ENCODE results near the gene EIF2D.
"Not testable (repeated sequence)": the region's sequence is repeated elsewhere in the genome, so short reads cannot be mapped to it uniquely, and the experiment has no call there.

The EIF2D gene

DNA sequence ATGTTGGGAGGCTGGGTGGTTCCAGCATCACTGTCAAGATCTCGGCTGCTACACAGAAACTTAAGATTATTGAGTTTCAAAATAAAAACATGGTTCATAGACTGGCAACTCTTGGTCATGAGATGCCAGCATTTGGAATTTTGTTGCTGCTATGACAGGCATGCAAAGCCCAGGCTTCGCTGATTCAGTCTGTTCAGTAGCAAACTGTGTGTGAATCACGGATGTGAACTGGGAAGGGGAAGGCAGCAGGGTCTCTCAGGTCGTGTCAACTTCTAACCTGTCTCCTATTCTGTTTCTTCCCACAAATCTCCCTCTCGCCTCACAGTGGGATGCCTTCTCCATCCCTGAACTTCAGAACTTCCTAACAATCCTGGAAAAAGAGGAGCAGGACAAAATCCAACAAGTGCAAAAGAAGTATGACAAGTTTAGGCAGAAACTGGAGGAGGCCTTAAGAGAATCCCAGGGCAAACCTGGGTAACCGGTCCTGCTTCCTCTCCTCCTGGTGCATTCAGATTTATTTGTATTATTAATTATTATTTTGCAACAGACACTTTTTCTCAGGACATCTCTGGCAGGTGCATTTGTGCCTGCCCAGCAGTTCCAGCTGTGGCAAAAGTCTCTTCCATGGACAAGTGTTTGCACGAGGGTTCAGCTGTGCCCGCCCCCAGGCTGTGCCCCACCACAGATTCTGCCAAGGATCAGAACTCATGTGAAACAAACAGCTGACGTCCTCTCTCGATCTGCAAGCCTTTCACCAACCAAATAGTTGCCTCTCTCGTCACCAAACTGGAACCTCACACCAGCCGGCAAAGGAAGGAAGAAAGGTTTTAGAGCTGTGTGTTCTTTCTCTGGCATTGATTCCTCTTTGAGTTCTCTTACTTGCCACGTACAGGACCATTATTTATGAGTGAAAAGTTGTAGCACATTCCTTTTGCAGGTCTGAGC, 25.5 kb downstream of the EIF2D start:
- DNase-seq = no peak

DNA sequence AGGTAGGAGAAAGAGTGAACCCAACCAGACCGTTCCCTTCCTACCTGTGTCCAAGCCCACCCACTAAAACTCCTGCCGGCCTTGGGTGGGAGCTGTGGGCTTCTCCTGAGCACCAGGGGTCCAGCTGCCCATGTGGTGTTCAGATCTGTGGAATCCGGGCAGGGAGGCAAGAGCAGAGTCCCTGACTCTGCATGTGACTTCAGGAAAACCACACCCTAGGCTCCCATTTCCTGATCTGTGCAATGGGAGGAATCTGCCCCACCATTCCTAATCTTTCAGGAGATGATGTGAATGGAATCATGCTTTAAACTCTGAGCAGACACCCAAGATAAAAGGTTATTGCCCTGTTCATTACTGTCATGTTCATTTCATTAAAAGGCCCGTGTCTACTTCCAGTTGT, 27.6 kb downstream of the EIF2D start:
- DNase-seq = no peak

DNA sequence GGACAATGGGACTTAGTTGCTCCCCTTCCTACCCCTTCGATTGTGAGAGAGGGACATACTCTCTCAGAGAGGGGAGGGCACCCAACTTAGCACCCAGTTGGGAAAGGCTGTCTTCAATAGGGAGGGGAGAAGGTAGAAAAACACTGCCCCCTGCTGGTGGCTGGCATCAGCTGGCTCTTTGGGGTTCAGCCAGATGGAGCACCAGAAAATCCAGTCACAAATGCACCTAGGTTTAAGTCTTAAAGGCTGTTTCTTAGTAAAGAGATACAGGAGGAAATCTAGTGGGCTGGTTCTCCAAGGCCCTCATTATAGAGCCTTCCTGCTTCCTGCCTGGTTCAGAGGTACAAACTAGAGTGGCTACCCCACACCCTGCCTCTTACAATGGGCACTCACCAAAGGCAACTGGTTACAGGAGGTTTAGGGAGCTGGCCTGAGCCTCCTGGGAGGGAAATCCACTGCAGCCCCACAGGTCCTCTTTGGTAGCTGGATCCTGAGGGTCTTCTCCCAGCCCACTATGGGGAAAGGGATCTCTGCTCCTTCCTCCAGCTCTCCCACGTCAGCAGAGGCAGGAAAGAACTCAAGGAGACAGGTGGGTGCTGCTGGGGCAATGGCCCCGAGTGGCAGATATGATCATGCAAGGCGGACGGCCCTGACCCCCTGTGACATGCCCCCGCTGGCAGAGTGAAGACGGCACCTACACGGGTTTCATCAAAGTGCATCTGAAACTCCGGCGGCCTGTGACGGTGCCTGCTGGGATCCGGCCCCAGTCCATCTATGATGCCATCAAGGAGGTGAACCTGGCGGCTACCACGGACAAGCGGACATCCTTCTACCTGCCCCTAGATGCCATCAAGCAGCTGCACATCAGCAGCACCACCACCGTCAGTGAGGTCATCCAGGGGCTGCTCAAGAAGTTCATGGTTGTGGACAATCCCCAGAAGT, 28.3 kb downstream of the EIF2D start:
- DNase-seq = peak; percentile 59

DNA sequence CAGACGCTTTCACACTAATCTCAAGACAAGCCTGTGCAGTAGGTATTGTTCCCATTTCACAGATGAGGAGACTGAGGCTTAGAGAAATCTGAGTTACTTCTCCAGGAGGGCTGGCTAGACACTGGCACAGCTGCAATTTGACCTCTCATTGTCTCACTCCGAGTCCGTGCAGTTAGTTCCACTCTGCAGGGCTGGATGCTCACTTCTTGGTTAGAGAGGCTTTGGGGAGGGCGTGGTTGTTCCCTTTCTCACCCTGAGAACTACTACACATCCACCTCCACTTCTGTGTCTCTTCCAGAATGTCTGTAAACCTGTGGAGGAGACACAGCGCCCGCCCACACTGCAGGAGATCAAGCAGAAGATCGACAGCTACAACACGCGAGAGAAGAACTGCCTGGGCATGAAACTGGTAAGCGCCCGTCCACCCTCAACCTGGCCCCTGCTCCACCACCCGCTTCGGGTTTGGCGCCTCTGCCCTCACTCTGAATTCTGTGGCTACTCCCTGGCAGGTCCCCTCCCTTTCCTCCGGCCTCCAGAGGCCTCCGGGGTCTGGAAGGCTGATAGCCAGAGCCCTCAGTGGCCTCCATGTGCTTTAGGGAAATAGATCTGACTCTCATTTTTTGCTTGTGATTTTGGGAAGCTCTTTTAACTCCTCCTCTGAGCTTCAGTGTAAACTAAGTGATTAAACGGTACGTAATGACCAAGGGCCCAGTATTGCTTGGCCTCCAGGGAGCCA, 29.1 kb downstream of the EIF2D start:
- no peak for DNase-seq

DNA sequence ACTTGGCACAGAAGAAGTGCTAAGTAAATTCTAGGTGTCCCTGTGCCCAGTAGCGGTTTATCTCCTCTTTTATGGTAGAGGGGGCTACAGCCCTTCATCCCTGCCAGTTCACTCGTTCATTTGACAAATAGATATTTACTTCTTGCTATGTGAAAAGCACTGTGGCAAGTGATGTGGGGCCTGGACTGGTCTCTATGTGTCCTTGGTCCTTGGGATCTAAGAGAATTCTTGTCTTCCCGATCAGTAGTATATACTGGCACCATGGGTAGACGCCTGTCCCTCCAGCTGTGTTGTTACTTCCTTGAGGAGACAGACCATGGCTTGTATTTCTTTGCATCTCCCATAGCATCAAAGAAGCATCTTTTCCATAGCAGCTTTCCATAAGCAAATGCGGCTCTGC, 29.7 kb downstream of the EIF2D start:
- no peak for DNase-seq

DNA sequence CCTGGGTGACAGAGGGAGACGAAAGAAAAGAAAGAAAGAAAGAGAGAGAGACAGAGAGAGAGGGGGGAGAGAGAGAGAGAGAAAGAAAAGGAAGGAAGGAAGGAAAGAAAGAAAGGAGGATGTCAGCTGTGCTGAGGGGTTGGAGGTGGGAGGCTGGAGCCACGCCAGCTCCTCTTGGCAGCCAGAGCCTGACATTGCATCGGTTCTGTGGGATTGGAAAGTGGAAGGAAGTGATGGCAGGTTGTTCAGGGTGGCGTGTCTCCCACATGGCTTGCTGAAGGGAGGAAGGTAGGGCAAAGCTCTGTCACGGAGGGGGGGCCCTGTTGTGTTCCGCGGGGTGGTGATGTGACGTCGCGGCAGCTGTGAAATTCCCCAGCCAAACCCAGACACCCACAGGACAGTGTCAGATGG, 30.7 kb downstream of the EIF2D start:
- DNase-seq = no peak

DNA sequence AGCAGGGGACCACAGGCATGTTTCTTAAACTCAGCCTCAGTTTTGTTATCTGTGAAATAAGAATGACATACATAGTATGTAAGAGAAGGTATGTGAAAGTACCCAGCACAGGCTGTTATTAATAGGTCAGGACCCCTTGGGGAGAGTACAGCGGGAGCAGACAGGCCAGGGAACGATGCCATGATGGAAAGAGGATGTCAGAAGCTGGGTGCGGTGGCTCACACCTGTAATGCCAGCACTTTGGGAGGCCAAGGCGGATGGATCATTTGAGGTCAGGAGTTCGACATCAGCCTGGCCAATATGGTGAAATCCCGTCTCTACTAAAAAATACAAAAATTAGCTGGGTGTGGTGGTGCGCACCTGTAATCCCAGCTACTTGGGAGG, 31.2 kb downstream of the EIF2D start:
- DNase-seq = not testable (repeated sequence)

DNA sequence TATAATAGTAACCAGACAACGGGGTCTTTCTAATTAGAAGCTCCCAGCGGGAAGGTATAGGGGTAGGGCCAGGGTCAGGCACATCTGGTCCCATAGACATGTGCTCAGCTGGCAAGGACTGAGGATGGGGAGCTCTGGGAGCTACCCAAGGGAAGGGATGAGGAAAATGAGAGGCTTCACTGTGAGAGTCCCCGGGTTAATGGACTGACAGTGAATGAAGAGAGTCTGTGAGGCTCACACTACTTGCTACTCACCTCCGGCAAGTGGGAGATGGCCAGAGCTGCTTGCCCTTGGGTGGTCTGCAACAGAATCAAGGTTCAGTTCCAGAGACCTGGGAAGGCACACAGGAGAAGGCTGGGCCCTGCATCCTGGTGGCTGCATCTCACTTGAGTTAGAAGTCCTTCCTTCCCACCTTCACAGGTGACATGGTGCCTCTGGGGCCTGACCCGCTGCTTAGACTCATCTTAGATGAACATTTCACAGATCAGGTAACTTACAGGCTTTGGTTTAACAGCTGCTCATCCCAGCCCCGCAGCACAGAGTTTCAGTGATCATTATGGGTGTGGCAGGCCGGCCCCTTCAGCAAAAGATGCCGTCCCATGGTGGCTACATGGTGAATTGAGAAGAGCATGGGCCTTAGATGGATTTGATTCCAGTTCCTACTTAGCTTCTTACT, 31.7 kb downstream of the EIF2D start:
- DNase-seq = no peak

DNA sequence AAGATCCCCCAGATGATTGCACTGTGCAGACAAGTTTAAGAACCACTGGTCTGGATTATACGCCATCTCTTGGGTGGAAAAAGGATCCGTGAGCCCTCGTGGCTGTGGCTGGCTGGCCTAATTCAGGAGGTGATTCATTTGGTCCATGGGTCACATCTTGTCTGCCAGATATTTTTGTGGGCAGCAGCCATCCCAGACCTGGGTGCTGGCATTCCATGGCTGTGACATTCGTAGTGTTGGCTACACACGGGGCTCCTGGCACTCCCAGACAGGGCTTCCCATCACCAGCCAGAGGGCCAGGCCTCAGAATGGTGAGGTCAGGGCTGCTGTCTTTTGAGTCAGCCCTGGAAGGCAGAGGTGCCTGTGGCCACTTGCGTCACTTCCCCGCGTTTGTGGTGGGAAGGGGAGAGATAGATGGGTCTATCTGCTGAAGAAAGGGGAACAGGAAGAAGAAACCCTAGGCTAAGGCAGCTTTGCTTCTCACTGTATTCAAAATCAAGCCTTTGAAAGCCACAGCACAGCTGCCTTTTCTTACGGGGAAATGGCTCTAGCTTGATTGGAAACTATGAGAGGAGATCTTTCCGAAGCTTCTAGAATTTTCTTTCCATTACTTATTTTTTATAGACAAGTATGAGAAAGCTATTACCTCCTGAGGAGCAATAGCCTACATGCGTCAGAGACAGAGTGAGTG, 32.4 kb downstream of the EIF2D start:
- no peak for DNase-seq

DNA sequence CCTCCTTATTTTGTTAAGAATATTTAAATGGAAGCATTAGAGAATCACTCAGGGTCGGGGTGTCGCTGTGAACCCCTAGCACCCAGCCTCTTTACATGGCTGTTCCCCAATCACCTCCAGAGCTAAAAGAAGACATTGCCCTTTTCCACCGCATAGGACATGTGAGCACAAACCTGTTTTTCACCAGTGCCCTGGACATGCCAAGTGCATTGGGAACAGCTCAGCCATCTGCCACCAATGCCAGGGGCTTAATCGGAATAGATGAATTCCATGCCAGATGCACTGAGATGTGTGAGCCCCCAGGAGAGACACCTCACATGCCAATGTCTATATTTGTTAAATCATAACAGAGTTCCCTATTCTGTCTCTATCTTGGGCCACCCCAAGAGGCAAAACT, 33.3 kb downstream of the EIF2D start:
- no peak for DNase-seq

DNA sequence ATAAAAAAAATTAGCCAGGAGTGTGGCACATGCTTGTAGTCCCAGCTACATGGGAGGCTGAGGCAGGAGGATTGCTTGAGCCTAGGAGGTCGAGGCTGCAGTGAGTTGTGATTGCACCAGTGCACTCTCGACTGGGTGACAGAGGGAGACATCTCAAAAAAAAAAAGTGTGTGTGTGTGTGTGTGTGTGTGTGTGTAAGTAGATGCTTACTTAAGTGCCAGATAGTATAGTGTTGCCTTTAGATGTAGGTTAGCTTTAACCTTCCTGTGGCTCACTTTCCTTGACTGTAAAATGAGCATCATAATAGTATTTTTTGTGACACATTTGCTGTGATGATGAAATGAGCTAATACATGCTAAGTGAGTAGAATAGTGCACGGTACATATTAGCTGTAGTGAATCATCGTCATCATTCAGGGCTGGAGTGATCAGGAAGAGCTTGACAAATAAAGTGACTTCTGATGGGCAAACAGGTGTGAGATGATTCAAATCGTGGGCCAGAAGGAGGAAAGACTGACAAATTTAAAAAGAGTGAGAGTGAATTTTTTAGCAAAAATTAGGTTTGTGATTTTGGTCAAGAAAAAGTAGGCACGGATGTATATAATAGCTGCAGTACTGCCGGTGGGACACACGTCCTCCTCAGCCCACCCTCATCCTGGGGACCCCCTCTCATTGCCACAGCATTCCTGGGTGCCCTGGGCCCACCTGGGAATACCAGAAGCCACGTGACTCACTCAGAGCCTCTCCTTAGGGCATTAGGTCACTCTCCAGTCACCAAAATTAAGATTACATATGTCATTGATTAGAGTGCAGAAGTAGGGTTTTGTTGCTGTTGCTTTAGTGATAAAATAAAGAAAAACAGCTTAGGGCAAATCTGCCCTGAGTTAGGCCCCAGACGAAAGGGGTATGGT, 33.9 kb downstream of the EIF2D start:
- DNase-seq = no peak

DNA sequence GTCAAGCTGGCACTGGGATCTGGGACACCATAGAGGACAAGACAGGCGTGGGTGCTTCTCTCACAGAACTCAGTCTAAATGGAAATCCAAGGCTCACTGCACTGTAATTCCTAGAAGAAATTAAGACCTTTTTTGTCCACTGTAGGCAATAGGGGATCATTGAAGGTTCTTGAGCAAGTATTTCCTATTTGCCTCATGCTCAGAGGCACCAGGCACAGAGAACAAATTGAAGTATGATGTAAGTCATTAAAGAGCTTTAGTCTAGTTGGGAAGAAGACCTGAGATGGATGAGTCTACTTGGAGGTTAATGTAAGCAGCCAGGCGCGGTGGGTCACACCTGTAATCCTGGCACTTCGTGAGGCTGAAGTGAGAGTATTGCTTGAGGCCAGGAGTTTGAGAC, 34.6 kb downstream of the EIF2D start:
- no peak for DNase-seq

DNA sequence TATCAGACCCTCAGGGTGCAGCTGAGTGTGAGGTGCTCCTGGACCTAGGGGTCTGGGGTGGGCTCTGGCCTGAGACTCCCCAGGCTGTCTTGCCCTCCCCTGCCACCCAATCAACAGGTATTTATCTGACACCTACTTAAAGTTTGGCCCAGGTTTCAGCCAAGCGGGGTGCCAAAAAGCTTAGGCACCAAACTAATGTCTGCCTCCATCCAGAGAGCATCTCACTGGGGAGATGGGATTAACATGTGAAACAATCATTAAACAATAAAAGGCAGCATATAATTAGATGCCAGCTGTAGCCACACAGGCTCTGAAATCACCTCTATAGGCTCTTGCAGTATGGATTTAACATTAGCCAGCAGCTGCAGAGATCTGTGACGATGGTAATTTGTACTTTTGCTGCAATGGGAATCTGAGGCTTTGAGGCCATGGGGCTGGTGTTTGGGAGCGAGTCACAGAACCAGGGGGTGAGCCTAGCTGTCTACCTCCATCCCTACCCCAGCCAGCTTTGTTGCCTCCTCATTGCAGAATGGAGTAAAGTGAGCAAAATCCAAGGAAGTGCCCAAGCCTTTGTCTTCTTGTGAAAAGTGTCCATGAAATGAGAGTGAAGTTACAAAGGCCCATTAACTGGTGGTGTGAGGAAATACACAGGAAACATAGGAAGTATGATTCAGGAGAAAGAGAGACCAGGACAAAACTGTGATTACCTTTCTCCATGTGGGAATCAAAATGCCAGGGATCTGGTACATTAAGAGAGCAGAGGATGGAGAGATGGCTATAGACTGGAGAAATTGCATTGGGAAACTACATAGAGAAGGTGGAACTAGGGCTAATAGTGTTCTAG, 36.1 kb downstream of the EIF2D start:
- peak; percentile 59 for DNase-seq

DNA sequence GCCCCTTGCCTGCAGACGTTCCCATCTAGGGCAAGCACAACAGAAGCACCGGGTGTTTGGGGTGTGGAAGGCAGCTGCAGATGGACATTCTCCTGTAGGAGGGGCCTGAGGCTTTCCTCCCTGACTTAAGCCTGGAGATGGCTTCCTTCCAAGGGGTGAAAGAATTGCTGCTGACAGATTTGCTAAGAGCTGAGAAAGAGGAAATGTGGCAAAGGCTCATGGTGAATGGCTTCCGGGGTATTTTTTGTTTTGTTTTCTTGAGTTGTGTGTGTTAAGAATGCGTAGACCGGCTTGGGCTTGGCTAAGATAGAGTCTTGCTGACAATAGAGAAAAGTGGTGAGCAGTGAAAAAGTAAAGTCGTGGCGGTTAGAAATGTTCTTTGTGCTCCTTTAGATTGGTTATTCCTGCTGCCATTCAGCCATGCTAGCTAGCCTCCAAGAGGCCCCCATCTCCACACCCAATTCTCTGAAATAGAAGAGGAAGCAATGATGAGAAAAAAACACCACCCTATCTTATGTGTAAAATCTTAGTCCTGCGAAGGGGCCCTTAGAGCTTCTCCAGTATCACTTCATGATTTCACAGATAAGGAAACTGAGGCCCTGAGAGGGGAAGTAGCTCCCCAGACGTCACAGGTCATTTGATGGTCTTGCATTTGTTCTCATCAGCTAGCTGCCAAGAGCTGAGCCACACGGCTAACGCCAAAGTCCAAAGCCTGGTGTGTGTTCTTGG, 36.9 kb downstream of the EIF2D start:
- DNase-seq = no peak

DNA sequence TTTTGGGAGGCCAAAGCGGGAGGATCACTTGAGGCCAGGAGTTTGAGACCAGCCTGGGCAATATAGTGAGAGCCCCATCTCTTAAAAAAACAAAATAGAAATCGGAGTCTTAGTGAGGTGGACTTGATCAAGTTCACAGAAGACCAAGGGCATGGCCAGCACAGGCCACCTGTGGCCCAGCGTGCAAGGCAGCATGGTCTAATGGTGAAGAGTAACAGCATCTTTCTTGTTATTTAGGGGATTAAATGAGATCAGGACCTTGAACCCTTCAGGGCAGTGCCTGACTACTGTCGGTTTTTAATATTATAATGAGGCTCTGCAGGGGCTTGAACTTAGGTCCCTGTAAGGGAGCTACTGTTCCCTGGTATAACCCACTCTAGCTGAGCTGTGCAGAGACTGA, 38.5 kb downstream of the EIF2D start:
- DNase-seq = no peak

DNA sequence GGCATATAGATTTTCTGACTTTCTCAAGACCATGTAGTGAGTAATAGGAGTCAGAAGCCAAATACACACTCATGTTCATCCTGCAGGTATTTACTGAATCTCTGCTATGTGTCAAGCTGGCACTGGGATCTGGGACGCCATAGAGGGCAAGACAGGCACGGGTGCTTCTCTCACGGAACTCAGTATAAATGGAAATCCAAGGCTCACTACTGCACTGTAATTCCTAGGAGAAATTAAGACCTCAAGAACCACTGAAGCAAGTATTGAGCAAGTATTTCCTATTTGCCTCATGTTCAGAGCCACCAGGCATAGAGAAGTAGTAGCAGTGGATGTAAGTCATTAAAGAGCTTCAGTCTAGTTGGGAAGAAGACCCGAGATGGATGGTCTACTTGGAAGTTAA, 38.9 kb downstream of the EIF2D start:
- DNase-seq = no peak

DNA sequence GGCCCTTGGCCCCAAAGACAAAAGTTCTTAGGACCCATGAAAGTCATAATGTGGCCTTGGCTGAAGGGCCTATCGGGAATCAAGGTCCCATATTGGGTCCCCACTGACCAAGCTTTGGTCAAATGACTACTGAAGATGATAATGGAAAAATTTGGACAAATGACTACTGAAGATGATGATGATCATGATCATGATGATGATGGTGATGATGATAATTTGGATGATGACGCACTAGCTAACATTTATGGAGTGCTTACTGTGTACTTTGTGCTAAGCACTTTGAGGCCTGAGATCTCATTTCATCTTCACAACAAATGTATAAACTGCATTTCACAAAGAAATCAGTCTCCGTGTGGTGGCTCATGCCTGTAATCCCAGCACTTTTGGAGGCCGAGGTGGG, 39.4 kb downstream of the EIF2D start:
- DNase-seq = no peak

DNA sequence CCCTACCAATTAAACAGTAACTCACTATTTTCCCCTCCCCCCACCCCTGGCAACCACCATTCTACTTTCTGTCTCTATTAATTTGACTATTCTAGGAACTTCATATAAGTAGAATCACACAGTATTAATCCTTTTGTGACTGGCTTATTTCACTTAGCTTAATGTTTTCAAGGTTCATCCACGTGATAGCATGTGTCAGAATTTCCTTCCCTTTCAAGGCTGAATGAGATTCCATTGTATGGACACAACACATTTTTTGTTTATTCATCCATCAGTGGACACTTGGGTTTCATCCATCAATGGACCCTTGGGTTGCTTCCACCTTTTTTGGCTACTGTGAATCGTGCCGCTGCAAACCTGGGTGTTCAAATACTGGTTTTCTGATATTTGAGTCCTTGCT, 41.7 kb downstream of the EIF2D start:
- DNase-seq = no peak

DNA sequence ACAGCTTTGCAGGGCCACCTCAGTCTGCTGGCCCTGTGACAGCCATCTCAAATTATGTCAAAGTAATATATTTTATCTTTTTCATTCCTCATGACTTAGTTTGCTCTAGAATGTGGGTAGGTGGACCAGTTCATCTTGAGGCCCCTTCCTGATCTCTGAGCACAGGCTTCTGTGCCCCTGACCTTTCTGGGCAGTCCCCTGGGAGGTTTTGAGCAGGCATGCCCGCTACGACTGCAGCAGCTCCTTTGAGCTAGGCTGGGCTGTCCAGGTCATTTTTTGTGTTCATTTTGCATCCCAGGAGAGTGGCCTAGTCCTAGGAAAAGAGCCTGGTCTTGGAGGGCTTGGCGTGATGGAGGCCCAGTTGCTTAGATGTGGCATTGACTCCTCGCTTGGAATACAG, 42.7 kb downstream of the EIF2D start:
- DNase-seq = no peak
